Left lobe of liver (tissue), 2 donors: ENCODE data around the gene KPNA1. TPM values are rescaled to one million over a fixed set of nuclear protein-coding genes. Genes with fewer than 3 reads are reported as not detected.

Experiments
- ATAC-seq: fragments of 200-7000 bp; cut with Tn5 transposase; one replicate; pipeline ENCODE4 v1.9.1; 2020; ENCODE audit warnings: mild to moderate bottlenecking, moderate library complexity
- DNase-seq: peaks from one replicate; pipeline ENCODE4 v3.0.0-alpha.2; 2020; ENCODE audit warnings: low spot score
- total RNA-seq: library from RNA; stranded (reverse); gene quantifications from one replicate; pipeline ENCODE4 v1.2.1, GENCODE V29; 2021
- donor health status: DM: no; HTN: no; CAD: no; lungs with moderate emphysema.
- donor health status: DM: no; HTN: yes; CAD: no.

The KPNA1 gene
- total RNA-seq, 1 donor from 2014 or later: 47.1 TPM

GRCh38 chr3:122416966-122417365, 97.8 kb downstream of the KPNA1 start:
- no peak for DNase-seq
- no peak for ATAC-seq

GRCh38 chr3:122415762-122416654, 98.7 kb downstream of the KPNA1 start, which contains the start of gene WDR5B:
WDR5B (minus strand) TSS chr3:122416062; CDS start chr3:122415528, 534 bp downstream.
- peak; percentile 94 for ATAC-seq
- peak; percentile 99 for DNase-seq

- ATAC-seq (peak; percentile 32), DNase-seq (no peak)
These were observed 99.5 kb downstream of the KPNA1 start for GRCh38 chr3:122415104-122415744.

DNA sequence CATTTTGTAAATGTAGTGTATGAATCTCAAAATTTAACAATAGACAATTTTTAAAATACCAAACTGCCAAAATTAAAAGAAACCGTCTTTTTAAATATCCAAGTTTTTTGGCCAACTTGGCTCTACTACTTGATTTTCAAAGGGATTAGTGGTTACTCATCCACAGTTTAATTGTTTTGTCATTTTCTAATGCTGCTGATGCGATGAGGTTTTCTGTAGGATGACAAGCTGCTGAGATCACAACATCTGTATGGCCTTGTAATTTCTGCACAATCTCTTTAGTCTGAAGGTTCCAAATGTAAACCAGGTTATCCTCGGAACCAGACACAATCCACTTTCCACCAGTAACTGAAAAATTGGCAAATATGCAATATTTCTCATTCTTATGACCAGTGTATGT, 100.3 kb downstream of the KPNA1 start:
- ATAC-seq (no peak), DNase-seq (no peak)

DNA sequence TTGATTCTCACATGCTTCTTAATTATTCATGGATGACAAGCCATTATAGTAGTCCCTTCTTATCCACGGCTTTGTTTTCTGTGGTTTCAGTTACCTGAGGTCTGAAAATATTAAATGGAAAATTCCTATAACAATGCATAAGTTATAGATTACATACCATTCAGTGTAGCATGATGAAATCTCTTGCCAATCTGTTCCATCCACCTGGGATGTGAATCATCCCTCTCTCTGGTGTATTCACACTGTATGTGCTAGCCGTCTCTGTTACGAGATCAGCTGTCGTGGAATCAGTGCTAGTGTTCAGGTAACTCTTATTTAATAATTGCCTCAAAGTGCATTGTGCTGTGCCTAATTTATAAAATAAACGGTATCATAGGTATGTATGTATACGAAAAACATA, 104.1 kb downstream of the KPNA1 start:
- ATAC-seq (no peak), DNase-seq (no peak)

DNA sequence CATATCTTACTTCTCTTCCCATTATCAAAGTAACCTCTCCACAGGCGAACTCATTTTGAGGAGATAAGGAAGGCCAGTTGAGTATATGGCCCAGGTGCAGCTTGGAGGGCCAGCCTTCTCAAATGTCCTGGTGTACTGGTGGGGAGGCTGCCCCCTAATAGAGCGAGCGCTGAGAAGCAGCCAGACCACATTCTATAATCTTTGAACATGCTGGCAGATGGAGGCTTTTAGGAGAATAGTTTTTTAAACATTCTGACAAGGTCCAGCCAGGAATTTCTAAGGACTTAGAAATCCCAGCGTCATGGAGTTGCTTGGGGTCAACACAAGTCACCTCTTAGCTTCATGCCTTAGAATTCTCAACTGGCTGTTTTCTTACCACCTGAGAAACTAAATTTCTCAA, 104.6 kb downstream of the KPNA1 start:
- ATAC-seq (no peak), DNase-seq (no peak)

DNA sequence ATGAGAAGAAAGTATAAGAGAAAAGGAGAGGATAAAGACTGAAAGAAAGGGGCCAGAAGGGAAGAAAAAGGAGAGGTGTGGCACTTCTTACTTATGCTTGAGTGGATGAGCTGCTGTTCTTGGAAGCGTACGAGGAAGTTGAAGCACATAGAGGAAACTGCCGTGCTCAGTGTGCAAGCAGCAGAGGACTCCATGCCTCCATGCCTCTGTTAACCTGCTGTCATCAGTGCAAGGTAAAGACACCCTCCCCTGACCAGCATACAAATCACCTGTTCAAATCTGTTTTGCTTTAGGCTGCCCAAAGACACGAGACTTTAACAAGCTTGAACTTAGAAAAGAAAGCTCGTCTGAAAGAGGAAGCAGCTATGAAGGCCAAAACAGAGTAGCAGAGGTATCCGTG, 105.3 kb downstream of the KPNA1 start:
- DNase-seq: no peak
- peak; percentile 39 for ATAC-seq

DNA sequence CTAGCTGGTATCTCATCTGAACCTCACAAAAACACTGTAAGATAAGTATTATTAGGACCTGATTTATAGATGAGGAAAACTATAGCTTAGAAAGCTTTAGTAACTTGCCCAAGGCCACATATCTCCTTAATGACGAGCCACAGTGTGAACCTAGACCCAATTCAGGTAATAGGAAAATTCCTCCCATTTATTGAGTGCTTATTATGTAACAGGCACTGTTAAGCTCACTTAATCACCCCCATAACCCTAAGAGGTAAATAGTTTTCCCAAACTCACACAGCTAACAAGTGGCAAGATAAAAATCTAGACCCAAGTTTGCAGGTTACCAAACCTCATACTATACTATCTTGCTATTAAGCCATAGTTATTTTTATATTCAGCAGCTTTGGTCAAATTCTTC, 106.8 kb downstream of the KPNA1 start:
- ATAC-seq (no peak), DNase-seq (no peak)

GRCh38 chr3:122406198-122406597, 108.5 kb downstream of the KPNA1 start:
- DNase-seq (no peak), ATAC-seq (peak; percentile 60)

DNA sequence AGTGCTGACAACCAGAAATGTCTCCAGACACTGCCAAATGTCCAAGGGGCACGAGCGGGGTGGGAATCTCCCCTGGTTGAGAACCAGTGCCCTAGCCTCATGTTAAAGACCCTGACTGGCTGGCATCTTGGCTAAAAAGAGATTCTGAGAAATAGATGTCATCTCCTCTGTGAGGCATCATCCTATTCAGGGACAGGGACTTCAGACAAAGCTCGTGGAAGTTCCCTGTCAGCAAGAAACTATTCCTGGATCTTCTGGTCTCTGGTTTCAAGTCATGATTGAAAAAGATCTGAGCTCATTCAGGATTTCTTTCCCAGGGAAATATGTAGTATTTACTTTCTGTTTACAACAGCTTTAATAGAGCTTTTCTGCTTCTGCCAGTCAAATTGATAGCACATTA, 109.7 kb downstream of the KPNA1 start:
- ATAC-seq (no peak), DNase-seq (no peak)

DNA sequence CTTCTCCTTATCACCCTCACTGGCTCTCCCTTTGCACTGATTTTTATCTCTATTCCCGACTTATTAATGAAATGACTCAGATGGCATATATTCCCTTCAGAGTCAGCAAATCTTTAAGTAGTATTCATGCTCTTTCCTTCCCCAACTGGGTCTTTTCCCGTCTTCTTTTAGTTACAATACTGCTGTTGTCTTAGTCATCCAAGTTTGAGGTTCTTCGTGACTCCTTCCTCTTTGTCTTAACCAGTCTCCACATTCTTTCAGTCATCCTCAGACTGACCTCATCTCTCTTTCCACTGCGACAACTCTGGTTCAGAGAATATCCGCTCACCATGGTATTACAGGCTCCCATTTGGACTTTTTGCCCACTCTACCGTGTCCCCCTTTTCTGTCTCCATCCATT, 111.2 kb downstream of the KPNA1 start:
- DNase-seq: no peak
- ATAC-seq: no peak

- ATAC-seq (no peak), DNase-seq (no peak)
These were observed 115.8 kb downstream of the KPNA1 start for GRCh38 chr3:122398920-122399319.

- ATAC-seq (no peak), DNase-seq (no peak)
These were observed 117.5 kb downstream of the KPNA1 start for GRCh38 chr3:122397201-122397600.

DNA sequence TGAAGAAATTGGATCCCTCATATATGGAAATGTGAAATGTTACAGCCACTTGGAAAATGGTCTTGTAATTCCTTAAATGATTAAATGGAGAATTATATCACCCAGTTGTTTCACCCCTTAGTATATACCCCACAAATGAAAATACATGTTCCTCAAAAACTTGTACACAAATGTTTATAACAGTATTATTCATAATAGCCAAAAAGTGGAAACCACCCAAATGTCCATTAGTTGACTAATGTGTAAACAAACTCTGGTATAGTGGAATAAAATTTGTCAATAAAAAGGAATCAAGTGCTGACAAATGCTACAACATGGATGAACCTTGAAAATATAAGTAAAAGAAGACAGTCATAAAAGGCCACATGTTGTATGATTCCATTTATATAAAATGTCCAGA, 118.2 kb downstream of the KPNA1 start:
- DNase-seq (no peak), ATAC-seq (no peak)

GRCh38 chr3:122395582-122395981, 119.2 kb downstream of the KPNA1 start:
- ATAC-seq: no peak
- DNase-seq: no peak

DNA sequence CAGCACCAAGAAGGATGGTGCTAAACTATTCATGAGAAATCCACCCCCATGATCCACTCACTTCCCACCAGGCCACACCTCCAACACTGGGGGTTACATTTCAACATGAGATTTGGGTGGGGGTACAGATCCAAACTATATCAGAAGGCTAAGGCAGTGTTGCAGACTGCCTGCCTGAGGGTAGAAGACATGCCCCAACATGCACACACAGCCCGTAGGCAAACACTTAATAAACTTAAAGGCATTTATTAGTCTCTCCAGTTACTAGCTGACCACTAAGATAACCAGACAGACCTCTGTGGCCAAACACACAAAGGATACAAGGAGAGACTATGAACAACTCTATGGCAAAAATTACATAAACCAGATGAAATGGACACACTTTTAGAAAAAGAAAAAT, 120.6 kb downstream of the KPNA1 start:
- no peak for DNase-seq
- no peak for ATAC-seq

DNA sequence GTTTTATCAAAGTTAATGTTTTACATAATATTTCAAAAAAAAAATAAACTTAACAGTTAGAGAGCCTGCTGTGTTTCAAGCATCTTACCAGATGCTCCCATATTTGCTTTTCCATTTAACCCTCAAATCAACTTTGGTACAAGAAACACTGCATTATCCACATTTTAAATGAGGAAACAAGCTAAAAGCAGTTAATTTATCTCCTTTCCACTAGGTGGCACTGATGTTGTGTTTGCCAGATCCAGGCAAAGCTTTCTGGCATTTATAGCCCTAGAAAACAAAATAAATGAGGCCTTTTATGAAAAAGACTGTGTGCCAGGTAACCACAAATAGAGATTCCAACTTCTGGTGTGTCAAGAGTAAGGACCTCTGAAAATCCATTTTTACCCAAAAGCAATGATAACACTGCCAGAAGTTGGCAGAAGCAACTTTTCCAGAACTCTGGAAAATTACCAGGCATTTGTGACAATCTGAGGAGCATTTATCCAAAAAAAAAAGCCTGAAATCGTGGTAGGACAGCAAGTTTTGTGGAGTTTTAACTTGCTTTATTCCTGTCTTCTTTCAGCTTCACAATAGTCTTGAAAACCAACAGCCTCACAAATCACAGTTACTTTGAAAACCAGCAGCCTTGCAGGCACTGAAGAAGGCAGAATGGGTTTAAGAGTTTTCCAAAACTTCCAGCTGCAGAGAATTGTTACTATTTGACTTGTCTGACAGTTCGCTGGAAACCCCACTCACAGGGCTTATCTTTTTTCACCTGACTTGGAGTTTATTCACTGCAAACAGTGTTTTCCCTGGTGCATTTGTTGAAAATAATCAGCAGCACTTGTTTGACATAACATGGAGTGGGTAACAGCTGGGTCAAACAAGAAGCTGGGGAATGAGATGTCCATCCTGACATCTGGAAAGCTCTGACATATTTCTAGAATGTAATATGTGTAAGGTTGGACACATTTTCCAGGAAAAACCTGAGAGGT, 121.6 kb downstream of the KPNA1 start:
- no peak for DNase-seq
- peak; percentile 70 for ATAC-seq

DNA sequence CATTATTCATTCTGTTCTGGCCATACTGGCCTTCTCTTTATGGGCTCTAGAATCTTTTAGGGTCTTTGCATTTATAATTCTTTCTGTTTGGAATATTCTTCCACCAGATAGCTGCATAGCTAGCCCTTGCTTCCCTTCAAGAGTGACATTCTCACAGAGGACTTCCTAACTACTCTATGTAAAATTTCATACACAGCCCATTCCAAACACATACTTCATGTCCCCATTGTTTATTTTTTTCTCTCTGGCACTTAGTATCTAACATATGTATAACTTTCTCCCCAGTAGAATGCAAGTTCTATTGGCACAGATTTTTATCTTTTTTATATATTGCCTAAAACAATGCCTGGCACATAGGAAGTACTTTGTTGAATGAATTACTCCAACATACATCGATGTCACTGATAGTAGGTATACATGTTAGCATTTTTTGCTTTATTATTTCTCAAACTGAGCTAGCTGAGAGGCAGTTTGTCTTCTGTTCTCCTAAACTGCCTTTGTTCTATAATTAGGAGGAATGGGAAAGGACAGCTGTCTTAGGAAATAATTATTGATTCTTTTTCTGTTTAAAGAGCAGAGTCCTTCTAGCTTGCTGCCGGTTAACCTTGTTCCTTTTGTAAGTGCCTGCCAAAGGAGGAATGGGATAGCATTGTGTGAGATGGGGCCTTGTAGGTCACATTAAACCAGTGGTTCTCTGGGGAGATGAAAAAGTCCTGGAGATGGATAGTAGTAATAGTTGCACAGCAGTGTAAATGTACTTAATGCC, 122.9 kb downstream of the KPNA1 start:
- ATAC-seq (peak; percentile 77), DNase-seq (no peak)

DNA sequence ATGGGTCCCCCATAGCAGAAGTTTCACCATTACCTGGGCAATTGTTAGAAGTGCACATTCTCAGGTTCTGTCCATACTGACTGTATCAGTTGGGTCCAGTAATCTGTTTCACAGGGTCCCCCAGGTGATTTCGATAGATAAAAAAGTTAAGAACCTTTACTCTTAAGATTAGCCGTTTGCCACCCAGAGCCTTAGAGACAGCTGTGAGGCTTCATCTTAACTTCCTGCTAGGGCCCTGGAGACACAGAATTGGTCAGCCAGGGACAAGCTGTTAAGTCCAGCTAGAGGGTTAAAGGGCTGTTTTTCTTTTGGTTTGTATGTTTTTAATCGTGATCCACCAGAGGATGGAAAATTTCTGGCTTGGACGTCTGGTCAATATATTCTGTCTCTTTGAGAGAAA, 124.1 kb downstream of the KPNA1 start:
- peak; percentile 36 for ATAC-seq
- no peak for DNase-seq

- no peak for DNase-seq
- ATAC-seq: peak; percentile 30
These were observed 124.8 kb downstream of the KPNA1 start for GRCh38 chr3:122389892-122390291.
